Urothelium cell line (cell line): ENCODE data around the gene FILIP1L.
A peak's percentile ranks its signal among the peaks of the same experiment; 100 is the strongest.

Experiments
- DNase-seq: peaks from one replicate; pipeline ENCODE4 v3.0.0; 2011; ENCODE audit warnings: low spot score, mixed read lengths
- FAIRE-seq: peaks from 2 replicates; lab custom pipeline; 2011; peaks lifted over from hg19 to GRCh38; lab: Jason Lieb, UNC

The FILIP1L gene

GRCh38 chr3:99901200-99901926, 212.9 kb downstream of the FILIP1L start:
- FAIRE-seq (peak; percentile 67), DNase-seq (peak; percentile 46)

- no peak for FAIRE-seq
- DNase-seq: no peak
Observed at GRCh38 chr3:99900248-99900647, 214.1 kb downstream of the FILIP1L start.

GRCh38 chr3:99899603-99900002, 214.7 kb downstream of the FILIP1L start:
- DNase-seq (no peak), FAIRE-seq (peak; percentile 67)

- no peak for FAIRE-seq
- no peak for DNase-seq
Observed at GRCh38 chr3:99896482-99896881, 217.8 kb downstream of the FILIP1L start.

- DNase-seq: peak; percentile 55
- FAIRE-seq: peak; percentile 84
Observed at GRCh38 chr3:99895703-99896441, 218.4 kb downstream of the FILIP1L start.

GRCh38 chr3:99895131-99895696, 219.1 kb downstream of the FILIP1L start:
- FAIRE-seq (no peak), DNase-seq (no peak)

- DNase-seq: no peak
- no peak for FAIRE-seq
Observed at GRCh38 chr3:99892332-99892731, 222.0 kb downstream of the FILIP1L start.

GRCh38 chr3:99891610-99892285, 222.6 kb downstream of the FILIP1L start:
- no peak for DNase-seq
- no peak for FAIRE-seq

GRCh38 chr3:99885851-99886250, 228.4 kb downstream of the FILIP1L start:
- no peak for DNase-seq
- no peak for FAIRE-seq

GRCh38 chr3:99885085-99885484, 229.2 kb downstream of the FILIP1L start:
- DNase-seq: no peak
- no peak for FAIRE-seq

GRCh38 chr3:99884484-99884883, 229.8 kb downstream of the FILIP1L start:
- no peak for DNase-seq
- FAIRE-seq: no peak

- FAIRE-seq (no peak), DNase-seq (no peak)
Observed at GRCh38 chr3:99883693-99884092, 230.6 kb downstream of the FILIP1L start.

- no peak for FAIRE-seq
- no peak for DNase-seq
Observed at GRCh38 chr3:99883138-99883461, 231.2 kb downstream of the FILIP1L start.

- DNase-seq (no peak), FAIRE-seq (no peak)
Observed at GRCh38 chr3:99882436-99883137, 231.7 kb downstream of the FILIP1L start.

- FAIRE-seq: no peak
- no peak for DNase-seq
Observed at GRCh38 chr3:99881121-99881524, 233.2 kb downstream of the FILIP1L start.

GRCh38 chr3:99879275-99879674, 235.0 kb downstream of the FILIP1L start:
- no peak for DNase-seq
- no peak for FAIRE-seq

GRCh38 chr3:99878005-99878404, 236.3 kb downstream of the FILIP1L start:
- FAIRE-seq (peak; percentile 53), DNase-seq (peak; percentile 62)

GRCh38 chr3:99877031-99877579, 237.2 kb downstream of the FILIP1L start:
- no peak for FAIRE-seq
- no peak for DNase-seq

- DNase-seq: no peak
Observed at GRCh38 chr3:99875929-99876841, 238.1 kb downstream of the FILIP1L start.

GRCh38 chr3:99875581-99875928, 238.7 kb downstream of the FILIP1L start:
- FAIRE-seq (no peak), DNase-seq (no peak)

More at GRCh38 chr3:99875929-99876841, 238.1 kb downstream of the FILIP1L start:
- no peak for FAIRE-seq
